ENCODE measurements around the gene KCTD17.

DNA sequence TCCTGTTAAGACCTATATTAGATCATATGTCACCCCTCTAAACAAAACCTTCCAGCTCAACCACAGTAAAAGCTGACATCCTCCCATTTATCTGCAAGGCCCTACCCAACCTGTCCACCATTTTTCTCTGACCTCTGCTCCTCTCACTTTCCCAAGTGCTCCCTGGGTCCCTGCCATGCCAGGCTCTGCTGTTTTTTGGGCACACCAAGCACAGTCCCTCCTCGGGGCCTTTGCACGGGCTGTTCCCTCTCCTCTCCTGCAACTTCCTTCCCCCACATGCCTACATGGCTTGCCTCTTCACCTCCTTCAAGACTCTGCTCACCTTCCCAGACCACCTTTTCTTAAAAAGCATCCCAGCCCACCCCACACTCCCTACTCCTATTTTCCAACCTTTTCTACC, 42.1 kb upstream of the KCTD17 start:
- TF ChIP-seq, protein P1, sequence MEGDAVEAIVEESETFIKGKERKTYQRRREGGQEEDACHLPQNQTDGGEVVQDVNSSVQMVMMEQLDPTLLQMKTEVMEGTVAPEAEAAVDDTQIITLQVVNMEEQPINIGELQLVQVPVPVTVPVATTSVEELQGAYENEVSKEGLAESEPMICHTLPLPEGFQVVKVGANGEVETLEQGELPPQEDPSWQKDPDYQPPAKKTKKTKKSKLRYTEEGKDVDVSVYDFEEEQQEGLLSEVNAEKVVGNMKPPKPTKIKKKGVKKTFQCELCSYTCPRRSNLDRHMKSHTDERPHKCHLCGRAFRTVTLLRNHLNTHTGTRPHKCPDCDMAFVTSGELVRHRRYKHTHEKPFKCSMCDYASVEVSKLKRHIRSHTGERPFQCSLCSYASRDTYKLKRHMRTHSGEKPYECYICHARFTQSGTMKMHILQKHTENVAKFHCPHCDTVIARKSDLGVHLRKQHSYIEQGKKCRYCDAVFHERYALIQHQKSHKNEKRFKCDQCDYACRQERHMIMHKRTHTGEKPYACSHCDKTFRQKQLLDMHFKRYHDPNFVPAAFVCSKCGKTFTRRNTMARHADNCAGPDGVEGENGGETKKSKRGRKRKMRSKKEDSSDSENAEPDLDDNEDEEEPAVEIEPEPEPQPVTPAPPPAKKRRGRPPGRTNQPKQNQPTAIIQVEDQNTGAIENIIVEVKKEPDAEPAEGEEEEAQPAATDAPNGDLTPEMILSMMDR (conservative IDR thresholded peaks at IDR 0.05 in 1 of 2, IDR thresholded peaks at IDR 0.05 in 1 of 2; ENCODE audit: extremely low read depth in 1 of 2, insufficient read depth in 1 of 2, low read depth in 1 of 2, low read length in 2 of 2): no peak
- no peak for TF ChIP-seq EZH2 (IDR thresholded peaks at IDR 0.05; ENCODE audit: borderline replicate concordance, low read length)
